Fibroblast of skin of back (primary cell): ENCODE measurements around the gene MMADHC.

Experiments
- DNase-seq: peaks from one replicate; pipeline ENCODE4 v3.0.0-alpha.2; 2013

MMADHC gene

DNA sequence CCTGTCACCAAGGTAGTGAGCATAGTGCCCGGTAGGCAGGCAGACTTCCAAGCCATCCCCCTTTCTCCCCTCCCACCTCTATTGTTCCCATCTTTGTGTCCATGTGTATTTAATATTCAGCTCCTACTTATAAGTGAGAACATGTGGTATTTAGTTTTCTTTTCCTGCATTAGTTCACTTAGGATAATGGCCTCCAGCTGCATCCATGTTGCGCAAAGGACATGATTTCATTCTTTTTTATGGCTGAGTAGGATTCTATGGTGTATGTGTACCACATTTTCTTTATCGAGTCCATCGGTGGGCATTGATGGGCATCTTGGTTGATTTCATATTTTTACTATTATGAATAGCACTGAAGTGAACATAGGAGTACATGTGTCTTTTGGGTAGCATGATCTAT, 35.3 kb downstream of the MMADHC start:
- no peak for DNase-seq

DNA sequence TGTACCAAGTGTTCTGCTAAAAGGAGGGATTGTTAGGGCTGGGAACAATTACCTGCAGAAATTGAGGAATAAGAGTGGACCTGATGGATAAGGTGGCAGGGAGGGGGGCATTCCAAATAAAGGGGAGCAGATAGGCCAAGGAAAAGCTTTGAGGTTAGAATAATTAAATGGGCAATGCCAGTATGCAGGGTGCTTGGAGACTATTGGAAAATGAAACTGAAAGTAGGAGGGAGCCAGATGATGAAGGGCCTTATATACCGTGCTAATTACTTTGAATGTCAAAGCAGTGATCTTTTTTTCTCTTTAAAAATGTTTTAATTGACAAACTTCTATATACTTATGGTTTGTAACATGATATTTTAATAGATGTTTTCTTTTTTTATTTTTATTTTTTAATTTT, 42.9 kb downstream of the MMADHC start:
- DNase-seq: no peak

DNA sequence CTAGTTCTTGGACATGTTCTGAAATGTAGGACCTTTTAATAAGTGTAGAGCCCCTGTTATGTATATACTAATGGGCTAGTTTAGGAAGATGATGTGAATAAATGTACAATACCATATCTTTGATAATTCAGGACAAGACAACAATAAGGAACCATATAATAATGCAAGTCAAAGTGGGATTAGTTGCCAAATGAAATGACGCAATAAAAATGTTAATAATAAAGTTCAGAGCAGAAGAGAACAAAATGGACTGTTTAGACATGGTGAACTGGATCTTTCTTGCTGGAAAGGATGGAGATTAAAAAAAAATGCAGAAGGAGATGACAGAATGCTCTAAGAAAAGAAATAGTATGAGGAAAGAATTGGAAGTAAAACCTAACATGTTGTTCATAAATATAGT, 43.7 kb downstream of the MMADHC start:
- DNase-seq: no peak

DNA sequence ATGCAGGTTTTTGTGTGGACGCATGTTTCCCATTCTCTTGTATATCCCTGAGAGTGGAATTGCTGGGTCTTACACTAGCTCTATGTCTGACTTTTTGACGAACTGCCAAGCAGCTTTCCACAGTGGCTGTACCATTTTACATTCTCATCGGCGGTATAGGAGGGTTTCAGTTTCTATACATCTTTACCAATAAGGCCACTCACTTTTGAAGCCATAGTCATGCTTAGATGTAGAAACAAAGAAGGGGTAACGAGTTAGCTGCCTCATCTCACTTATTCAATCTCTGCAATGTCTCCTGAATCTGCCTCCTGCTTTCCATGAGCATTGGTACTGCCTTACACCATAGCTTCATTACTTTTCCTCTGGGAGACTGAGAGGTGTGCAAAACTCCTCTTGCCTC, 47.4 kb downstream of the MMADHC start:
- DNase-seq: no peak

DNA sequence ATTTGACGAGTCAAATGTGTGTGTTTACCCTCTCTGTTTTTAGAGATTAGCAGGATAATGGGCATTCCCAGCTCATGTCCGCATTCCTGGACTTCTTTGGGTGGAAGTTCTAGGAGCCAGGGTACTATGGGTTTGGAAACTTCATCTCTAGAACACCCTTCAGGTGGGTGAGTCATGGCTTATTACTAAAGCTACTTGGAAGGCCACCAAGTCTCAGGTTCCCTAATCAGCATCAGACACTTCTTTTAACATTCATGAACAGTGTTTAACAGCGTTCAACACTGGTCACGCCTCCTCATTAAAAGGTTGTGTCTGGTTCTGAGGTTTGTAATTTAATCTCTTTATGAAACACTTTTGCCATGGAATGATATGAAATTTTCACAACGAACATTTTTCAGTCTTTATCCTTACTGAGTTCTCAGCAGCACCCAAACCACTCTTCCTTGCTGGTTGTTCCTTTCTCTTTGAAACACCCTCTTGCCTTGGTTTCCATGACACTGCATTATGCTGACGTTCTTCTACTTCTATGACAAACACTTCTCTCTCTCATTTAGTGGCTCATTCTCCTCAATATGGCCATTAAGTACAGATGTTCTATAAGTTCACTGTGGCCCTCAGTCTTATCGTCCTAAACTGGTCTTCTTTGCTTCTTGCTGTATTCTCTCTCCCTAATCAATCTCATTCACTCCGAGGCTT, 49.3 kb downstream of the MMADHC start:
- DNase-seq: no peak

DNA sequence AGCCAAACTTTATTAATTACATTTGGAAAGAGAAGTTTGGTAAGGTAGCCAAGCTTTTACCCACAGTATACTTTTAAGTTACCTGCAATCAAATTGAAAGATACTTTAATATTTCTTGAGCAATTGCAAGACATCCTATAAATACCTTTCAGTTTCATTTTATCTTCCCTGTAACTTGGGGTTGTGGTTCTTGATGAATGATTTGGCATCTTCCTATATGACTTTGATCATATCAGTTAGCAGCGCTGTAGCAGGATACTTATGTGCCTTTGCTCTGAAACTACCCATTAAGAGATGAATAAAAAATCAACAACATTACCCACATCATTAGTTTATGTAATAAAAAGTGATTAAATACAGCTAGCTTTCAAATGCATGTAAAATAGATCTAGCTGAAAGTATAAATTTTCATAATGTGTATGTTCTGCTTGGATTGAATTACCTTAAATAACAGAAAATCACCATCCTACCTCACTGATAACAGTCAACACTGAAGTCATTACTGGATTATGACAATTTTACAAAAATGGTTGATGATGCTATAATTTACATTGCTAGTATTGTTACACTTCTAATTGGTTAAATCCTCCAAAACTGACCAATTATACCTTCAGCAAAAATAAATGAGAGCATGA, 50.4 kb downstream of the MMADHC start:
- DNase-seq: no peak

DNA sequence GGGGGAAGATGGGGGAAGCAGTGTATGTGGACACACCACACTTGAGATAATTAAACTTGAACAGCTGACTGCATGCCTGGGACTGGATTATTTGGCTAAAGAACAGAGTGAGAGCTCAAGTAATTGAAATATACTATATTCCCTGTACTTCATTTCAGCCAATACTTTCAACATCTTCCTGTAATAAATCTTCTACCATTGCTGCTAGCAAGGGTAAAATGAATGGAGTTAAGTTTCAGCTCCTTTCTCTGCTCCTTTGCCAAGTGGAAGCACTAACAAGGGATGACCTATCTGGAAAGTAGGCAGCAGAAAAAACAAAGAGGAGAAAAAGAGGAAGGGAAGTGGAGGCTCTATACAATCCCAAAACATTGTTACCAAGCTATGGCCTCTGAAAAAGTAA, 50.9 kb downstream of the MMADHC start:
- no peak for DNase-seq

DNA sequence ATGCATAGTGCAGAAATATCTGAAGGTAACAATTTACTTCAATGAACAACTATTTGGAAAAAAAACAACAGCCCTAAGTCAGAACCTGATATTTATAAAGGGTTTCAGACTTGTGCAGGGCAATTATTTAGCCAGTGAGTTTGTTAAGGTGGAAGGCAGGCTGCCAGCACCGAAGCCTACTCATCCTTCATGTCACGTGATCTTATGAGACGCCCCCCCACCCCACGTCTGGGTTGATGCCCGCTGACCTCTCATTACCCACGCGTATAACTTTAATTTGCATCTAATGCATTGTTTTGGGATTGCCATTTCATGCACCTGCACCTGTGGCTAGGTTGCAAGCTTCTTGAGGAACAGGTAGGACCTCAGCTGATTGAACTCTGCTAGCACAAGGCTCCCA, 52.9 kb downstream of the MMADHC start:
- no peak for DNase-seq

DNA sequence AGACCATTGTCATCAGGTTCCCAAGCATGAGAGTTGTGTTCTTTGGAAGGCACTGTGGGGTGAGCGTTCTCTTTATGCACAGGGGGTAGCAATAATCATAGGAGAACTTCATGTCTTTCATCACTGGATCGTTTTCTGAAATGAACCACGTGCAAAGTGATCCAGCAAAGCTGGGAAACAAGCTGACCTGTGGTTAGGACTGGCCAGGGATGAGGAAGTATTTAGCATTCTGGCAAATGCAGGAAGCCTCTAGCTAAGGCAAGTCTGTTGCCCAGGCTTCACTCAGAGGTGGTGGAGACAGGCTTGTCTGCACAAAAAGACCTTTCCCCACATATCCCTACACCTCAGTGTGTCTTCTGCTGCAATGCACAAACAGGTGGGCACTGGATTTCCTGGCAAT, 58.6 kb downstream of the MMADHC start:
- no peak for DNase-seq

DNA sequence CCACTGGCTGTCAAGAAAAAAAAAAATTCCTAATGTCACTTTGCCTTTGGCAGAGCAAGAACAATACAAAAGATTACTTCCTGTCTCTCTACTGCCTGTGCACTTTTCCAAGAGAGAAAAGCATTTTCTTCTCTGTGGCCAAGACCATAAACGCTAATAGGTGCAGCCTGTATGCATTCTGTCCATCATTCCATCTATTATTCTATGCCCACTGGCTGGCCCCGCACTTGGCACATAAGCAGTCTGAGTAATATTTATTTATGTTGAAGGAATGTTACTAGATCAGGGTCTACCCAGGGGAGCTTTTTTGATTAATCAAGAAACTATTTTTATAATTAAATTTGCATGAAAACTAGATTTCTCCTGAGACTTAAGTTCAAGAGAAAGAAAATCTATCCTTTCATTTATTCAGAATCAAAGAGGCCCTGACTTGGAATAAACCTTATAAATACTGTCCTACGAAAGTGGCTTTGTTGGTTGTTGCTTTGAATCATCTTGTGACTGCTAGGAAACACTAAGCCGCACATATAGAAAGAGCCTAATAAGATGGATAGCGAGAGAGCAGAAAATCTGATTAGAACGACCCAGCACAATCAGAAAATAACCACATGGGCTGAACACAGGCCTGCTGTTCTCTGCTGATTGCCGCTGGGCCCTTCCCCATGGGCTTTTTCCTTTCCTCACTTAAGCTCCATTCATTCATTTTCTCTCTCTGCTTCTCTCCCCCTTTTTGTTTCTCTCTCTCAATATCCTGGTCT, 59.4 kb downstream of the MMADHC start:
- peak; percentile 5 for DNase-seq

DNA sequence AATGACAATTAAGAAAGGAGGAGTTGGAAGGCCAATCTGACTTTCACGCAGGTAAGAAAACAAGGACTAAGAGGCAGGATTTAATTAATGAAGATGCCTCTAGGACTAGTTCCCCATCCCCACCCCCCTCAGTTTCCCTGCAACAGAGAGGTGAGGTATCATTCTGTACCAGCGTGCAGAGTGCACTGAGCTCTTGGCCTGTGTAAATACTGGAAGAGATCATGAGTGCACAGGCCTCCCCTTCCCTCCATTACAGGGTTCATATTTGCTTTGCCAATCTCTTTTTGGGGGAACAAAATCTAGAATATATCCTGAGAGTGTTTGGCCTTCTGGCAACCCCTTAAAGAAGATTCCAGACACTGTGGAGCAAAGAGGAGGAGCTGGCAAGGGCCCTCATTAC, 60.9 kb downstream of the MMADHC start:
- DNase-seq: no peak

DNA sequence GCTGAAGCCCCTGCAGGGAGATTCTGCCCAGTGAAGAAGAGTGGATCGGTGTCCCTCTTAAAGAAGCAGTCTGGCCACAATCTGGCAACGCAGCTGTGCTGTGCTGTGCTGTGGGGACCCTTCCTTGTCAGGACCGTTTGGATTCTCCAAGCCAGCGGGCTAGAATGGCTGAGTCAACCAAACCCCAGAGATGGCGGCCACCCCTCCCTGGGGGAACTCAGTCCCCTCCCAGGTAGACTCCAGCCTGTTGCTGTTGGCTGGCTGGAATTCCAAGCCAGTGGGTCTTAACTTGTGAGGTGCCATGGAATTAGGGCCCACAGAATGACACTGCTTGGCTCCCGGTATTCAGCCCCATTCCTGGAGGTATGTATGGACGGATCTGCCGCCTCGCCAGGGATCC, 62.3 kb downstream of the MMADHC start:
- DNase-seq: no peak
